ENCODE results near the gene ATP2C2.

ATP2C2 gene

DNA sequence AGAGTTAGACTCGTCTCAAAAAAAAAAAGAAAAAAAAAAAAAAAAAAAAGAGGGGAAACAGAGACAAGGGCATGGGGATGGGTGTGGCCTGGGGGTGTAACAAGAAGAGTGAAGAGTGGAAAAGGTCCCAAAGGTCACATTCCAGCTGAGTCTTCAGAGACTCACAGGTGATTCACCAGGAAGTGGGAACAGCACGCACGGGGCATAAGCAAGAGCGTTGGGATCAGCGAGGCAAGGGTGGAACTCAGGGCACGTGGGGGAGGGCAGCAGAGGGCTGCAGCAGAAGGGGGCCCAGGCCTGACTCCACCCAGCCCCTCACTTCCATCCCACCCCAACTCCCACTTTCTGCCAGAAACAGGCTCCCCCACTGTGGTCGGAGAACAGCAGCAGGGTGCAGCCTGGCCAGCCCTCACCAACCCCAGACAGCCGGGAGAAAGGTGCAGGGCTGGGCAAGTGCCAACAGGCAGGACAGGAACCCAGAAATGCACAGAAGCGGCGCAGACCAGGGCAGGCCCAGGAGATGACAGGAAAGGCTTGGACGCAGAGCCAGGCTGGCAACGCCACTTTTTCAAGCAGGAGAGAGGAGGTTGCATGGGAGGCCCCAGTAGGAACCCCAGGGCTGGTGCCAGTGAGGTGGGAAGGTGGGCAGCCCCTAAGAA is 132.9 kb downstream of the ATP2C2 start:
- TF ChIP-seq, protein P1, sequence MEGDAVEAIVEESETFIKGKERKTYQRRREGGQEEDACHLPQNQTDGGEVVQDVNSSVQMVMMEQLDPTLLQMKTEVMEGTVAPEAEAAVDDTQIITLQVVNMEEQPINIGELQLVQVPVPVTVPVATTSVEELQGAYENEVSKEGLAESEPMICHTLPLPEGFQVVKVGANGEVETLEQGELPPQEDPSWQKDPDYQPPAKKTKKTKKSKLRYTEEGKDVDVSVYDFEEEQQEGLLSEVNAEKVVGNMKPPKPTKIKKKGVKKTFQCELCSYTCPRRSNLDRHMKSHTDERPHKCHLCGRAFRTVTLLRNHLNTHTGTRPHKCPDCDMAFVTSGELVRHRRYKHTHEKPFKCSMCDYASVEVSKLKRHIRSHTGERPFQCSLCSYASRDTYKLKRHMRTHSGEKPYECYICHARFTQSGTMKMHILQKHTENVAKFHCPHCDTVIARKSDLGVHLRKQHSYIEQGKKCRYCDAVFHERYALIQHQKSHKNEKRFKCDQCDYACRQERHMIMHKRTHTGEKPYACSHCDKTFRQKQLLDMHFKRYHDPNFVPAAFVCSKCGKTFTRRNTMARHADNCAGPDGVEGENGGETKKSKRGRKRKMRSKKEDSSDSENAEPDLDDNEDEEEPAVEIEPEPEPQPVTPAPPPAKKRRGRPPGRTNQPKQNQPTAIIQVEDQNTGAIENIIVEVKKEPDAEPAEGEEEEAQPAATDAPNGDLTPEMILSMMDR (IDR thresholded peaks at IDR 0.05; ENCODE audit: low read depth, low read length, missing control alignments): no peak
- H3K27me3 ChIP-seq (replicated peaks): no peaks in the 10 kb centered on the region
- peaks cover 30% of the 10 kb centered on the region for H3K36me3 ChIP-seq (replicated peaks)
- H3K4me3 ChIP-seq (ENCODE audit: low read depth, low read length): no peak overlapping the region
- peak; percentile 17 for DNase-seq
- H3K27ac ChIP-seq: no peak overlapping the region
- in situ Hi-C loops (cut with HindIII; ENCODE audit: low pct_ligation_motif_present, low sequenced_read_pairs): no loop called here

- in situ Hi-C loops (cut with HindIII; ENCODE audit: low pct_ligation_motif_present, low sequenced_read_pairs): no loop called here
- DNase-seq: no peak
Observed at GRCh38 chr16:84502075-84502474, 133.7 kb downstream of the ATP2C2 start.

GRCh38 chr16:84502581-84502980 is 134.2 kb downstream of the ATP2C2 start:
- TF ChIP-seq, protein P1 (IDR thresholded peaks at IDR 0.05; ENCODE audit: low read depth, low read length, missing control alignments): no peak
- no peaks in the 10 kb centered on the region for H3K27me3 ChIP-seq (replicated peaks)
- no peak overlapping the region for H3K27ac ChIP-seq
- H3K4me3 ChIP-seq (ENCODE audit: low read depth, low read length): no peak overlapping the region
- peaks cover 17% of the 10 kb centered on the region for H3K36me3 ChIP-seq (replicated peaks)
- no peak for DNase-seq
- in situ Hi-C loops (cut with HindIII; ENCODE audit: low pct_ligation_motif_present, low sequenced_read_pairs): no loop called here

More at GRCh38 chr16:84502075-84502474, 133.7 kb downstream of the ATP2C2 start:
- H3K27me3 ChIP-seq (replicated peaks): no peaks in the 10 kb centered on the region
- no peak overlapping the region for H3K4me3 ChIP-seq (ENCODE audit: low read depth, low read length)
- TF ChIP-seq, protein P1 (IDR thresholded peaks at IDR 0.05; ENCODE audit: low read depth, low read length, missing control alignments): no peak
- no peak overlapping the region for H3K27ac ChIP-seq
- H3K36me3 ChIP-seq (replicated peaks): peaks cover 22% of the 10 kb centered on the region

DNA sequence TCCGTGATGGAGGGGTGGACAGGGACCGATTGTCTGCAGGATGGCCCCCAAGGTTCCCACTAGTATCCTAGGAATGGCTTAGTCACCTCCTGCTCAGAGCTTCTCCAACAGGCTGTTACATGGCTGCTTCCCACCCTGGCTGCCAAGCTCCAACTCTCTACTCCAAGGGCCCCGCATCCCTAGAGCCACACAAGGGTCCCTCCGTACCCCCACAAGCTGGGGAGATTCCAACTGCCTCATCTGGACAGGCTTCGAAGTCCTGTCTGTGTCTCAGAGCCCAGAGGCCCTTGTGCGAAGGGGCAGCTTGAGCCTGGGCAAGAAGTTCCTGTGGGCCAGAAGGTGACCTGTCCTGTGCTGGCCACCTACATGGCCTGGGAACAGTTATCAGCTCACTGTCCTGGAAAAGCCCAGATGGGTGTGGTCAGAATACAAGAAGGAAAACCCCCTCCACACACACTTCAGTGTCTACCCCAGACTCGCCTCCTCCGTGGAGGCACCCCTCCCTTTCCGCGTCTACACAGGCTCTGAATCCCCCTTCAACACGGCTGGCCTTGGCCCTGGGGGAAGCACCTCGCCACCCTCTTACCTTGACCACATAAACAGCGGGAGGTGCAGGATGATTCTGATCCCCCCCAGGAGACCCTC is 135.5 kb downstream of the ATP2C2 start:
- Histone ChIP-seq H3K27ac (peak overlapping the region; percentile 58), H3K36me3 (replicated peaks) (peaks cover 11% of the 10 kb centered on the region), H3K27me3 (replicated peaks) (no peaks in the 10 kb centered on the region), H3K4me3 (ENCODE audit: low read depth, low read length) (peak overlapping the region; percentile 98)
- TF ChIP-seq, protein P1 (IDR thresholded peaks at IDR 0.05; ENCODE audit: low read depth, low read length, missing control alignments): no peak
- in situ Hi-C loops (cut with HindIII; ENCODE audit: low pct_ligation_motif_present, low sequenced_read_pairs): no loop called here
- no peak for DNase-seq

GRCh38 chr16:84504420-84505248 is 136.3 kb downstream of the ATP2C2 start, which contains the start of gene MEAK7:
Gene MEAK7, minus strand, starts transcription at chr16:84504659. Its CDS starts 6,573 bp downstream, at chr16:84498086.
- peak; percentile 98 for DNase-seq
- Histone ChIP-seq H3K27ac (peak within 1 kb of the TSS; percentile 64), H3K27me3 (replicated peaks) (no peaks in the 10 kb centered on the region), H3K4me3 (ENCODE audit: low read depth, low read length) (peak within 1 kb of the TSS; percentile 98), H3K36me3 (replicated peaks) (peaks cover 8% of the 10 kb centered on the region)
- TF ChIP-seq, protein P1 (IDR thresholded peaks at IDR 0.05; ENCODE audit: low read depth, low read length, missing control alignments): no peak
- in situ Hi-C loops (cut with HindIII; ENCODE audit: low pct_ligation_motif_present, low sequenced_read_pairs): no loop called here

All from brain microvascular endothelial cell (primary cell).